Stimulated activated CD8-positive, alpha-beta memory T cell treated with anti-CD3 and anti-CD28 coated beads, Interleukin-2, amount 100 ng/mL, for 1 hour (primary cell): Measurements from ENCODE around the gene IQSEC1.
A peak's percentile ranks its signal among the peaks of the same experiment; 100 is the strongest.
"Not testable (repeated sequence)": the region's sequence is repeated elsewhere in the genome, so short reads cannot be mapped to it uniquely, and the experiment has no call there.

Experiments used
- DNase-seq, 2 donors: peaks; one replicate each; pipeline ENCODE4 v3.0.0-alpha.2; 2020; ENCODE audit warnings: low read depth in 2 of 2

The IQSEC1 gene

GRCh38 chr3:12875857-12876836, 197.1 kb downstream of the IQSEC1 start:
- DNase-seq, result no peak

DNA sequence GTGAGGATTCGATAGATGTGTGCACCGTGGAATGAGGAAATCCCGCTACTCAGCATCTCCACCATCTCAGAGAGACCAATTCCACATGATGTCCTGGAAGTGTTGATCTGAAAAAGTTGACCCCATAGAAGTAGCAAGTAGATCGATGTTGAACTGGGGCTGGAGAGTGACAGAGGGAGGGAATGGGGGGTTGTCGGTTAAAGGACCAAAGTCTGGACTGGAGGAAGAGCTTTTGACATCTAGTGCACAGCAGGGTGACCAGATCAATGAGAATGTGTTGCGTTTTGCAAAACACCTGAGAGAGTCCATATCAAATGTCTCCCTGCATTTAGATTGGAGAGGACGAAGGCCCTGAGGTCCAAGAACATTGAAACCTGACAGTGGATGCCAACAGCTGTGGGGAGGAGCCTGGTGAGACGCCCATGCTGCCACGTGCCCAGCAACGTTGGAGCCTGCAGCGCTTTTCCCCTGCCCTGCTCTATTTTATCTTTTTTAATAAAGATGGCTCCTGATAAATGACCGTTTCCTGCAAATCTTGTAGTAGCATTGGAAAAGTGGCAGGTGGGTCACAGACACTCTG, 201.7 kb downstream of the IQSEC1 start:
- DNase-seq, result no peak

DNA sequence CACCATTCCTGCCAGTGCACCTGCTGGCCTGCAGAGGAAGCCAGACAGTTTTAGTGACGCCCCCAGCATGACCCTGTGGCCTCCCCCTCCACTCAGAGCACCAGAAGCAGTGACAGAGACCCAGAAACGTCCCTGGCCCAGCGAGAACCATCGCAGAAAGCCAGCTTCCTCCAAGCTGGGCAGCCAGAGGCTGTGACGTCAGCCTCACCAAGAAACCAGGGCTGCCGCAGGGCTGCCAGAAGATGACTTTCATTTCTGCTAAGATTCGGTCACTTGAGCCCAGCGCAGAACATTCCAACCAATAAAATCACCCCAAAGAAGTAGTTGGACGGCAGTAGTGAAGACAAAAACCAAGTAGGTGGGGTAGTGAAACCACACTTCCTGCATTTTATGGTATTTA, 202.3 kb downstream of the IQSEC1 start:
- no peak for DNase-seq

GRCh38 chr3:12869035-12869621, 204.1 kb downstream of the IQSEC1 start:
- DNase-seq, result no peak

- DNase-seq, result peak; percentile 33 to 39
Observed at GRCh38 chr3:12868039-12869034, 204.9 kb downstream of the IQSEC1 start.

GRCh38 chr3:12866836-12867235, 206.4 kb downstream of the IQSEC1 start:
- no peak for DNase-seq

GRCh38 chr3:12865271-12865670, 208.0 kb downstream of the IQSEC1 start:
- no peak for DNase-seq

- DNase-seq, result no peak
Observed at GRCh38 chr3:12862387-12862786, 210.8 kb downstream of the IQSEC1 start.

DNA sequence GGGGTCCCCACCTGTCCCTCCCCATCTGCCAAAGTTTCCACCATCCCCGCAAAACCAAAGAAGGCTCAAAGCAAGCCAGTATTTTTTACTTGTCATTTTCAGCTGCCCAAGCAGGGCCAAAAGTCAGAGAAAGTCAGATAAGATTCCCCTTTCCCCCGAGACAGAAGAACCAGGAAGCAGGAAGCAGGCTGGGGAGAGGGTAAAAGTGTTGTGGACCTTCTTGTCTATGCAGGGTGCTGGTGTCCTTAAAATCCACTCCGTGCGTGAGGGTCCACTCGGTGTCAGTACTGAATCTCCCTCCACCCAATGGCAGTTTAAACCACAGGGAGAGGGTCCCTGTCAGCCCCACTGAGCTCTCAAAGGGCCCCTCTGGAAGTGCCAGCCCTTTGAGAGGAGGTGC, 211.6 kb downstream of the IQSEC1 start:
- DNase-seq, result no peak

DNA sequence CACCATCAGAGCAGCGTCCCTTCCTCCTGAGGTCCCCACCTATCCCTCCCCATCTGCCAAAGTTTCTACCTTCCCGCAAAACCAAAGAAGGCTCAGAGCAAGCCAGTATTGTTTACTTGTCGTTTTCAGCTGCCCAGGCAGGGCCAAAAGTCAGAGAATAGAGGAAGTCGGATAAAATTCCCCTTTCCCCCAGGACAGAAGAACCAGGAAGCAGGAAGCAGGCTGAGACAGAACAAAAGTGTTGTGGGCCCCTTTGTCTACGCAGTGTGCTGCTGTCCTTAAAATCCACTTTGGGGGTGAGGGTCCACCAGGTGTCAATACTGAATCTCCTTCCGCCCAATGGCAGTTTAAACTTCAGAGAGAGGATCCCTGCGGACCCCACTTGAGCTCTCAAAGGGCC, 213.4 kb downstream of the IQSEC1 start:
- DNase-seq, result no peak

GRCh38 chr3:12856626-12857025, 216.6 kb downstream of the IQSEC1 start:
- DNase-seq, result no peak

- DNase-seq, result no peak
Observed at GRCh38 chr3:12854565-12854964, 218.7 kb downstream of the IQSEC1 start.

GRCh38 chr3:12853847-12854246, 219.4 kb downstream of the IQSEC1 start:
- DNase-seq, result not testable (repeated sequence)

- DNase-seq, result no peak
Observed at GRCh38 chr3:12852201-12852600, 221.0 kb downstream of the IQSEC1 start.
